HG03442 (cell line): ENCODE measurements around the gene FADS1.
A peak's percentile ranks its signal among the peaks of the same experiment; 100 is the strongest.

Source experiments
- ATAC-seq: cut with Tn5 transposase; IDR thresholded peaks from one replicate; pipeline ENCODE4 v1.9.1; 2021; ENCODE audit warnings: mild to moderate bottlenecking, moderate library complexity; ENCODE audit not compliant: unreplicated experiment

Gene FADS1

DNA sequence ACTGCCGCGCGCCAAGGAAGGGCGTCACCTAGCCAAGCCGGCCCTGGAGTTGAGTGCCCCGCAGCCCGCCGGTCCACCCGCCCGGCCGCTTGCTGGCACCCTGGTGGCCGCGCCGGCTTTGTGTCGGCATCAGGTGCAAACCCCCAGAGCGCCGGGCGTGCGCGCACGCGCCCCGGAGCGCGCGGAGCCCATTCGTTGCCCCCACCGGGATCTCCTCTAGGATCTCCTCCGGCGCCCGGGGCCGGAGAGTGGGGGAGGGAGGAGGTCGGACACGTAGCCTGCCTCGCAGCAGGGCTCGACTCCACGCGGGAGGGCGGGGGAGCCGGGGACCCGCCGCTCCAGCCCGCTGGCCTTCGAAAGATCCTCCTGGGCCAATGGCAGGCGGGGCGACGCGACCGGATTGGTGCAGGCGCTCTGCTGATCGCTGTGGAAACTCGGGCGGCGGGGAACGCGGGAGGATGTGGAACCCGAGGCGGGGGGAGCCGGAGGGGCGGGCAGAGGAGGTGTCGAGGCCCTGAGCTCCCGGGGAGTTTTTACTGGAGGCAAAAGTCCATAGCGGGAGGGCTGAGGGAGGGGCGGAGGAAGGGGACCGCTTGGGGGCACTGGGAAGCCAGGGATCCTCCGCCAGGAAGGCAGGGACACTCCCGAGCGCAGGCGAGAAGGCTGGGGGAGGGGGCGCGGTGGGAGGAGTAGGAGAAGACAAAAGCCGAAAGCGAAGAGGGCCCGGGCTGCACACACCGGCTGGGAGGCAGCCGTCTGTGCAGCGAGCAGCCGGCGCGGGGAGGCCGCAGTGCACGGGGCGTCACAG is 11.0 kb upstream of the FADS1 start, which contains the start of gene FADS2:
FADS2 (plus strand) TSS at position 730 of the 808 bp plus-strand sequence. CDS start 91 bp downstream, outside the sequence.
- peak; percentile 79 for ATAC-seq

DNA sequence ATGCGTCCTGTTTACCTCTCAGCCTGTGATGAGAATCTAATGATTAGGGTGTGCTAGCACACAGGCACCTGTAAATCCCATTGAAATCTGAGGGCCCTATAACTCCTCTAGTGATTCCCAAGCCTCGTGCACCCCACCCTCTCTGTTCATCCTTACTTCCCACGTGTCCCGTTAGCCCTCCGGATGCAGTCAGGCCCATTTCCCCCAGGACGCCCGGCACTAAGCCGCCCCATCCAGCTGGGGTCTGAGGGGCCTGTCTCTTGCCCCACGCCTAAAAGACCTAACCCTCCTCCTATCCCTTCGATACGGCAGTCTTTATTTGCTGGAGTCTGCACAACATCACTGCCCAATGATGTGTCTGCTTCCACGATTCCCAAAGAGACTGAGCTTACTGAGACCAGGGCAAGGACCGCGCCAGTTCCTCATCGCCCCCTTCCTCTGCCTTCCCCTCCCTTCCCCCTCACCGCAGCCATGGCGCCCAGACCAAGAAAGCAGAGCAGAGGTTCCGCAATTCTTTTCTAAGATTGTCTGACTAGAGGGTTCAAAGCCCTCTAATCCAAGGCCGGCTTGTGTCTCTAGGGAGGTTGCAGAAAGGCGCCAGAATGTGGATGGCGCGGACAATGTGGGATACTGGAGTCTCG is 10.2 kb upstream of the FADS1 start:
- no peak for ATAC-seq

DNA sequence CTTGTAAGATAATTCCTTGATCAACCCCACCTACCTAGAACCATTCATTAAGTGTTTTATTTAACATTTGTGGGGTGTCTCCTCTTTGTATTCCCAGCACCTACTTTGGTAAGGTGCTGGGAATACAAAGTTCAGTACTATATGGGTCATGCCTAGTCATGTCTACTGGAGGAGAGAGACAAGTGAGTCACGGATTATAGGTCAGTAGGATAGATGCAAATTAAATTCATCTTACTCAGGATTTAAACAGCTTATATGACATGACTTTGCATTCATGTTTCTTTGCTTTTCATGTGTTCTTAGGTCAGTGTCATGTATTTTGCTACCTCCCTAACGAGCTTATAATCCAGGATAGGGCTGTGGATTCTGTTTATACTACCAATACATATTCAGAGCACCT is 3.4 kb upstream of the FADS1 start:
- no peak for ATAC-seq

DNA sequence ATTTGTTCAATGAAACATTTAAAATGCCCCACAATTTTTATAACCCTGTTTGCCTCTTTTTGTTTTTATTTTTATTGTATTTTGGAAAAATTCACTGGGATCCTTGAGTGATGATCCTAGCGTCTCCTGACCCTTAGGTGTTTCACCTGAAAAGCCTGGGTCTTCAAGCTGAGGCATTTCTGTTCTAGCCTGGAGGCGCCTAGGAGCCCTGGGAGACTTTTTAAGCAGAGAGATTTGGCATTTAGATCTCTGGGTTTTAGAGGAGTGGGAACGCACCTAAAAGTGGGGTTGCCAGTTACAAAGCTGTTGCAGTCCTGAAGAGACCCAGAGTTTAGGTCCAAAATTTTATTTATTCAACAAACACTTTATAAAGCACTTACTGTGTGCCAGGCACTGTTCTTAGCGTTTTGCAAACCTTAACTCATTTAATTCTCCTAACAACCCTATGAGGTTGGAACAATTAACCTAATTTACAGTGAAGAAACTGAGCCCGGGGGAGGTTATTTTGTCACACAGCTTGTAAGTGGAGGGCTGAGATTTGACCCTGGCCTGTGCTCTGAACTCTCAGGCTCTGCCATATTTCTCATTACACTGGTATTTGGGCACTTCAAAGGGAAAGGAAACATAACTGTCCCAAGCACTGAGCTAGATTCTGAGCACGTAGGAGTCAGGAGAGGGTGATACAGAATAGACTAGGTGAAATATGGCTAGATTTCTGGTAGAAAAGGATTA is 834 bp upstream of the FADS1 start:
- no peak for ATAC-seq

DNA sequence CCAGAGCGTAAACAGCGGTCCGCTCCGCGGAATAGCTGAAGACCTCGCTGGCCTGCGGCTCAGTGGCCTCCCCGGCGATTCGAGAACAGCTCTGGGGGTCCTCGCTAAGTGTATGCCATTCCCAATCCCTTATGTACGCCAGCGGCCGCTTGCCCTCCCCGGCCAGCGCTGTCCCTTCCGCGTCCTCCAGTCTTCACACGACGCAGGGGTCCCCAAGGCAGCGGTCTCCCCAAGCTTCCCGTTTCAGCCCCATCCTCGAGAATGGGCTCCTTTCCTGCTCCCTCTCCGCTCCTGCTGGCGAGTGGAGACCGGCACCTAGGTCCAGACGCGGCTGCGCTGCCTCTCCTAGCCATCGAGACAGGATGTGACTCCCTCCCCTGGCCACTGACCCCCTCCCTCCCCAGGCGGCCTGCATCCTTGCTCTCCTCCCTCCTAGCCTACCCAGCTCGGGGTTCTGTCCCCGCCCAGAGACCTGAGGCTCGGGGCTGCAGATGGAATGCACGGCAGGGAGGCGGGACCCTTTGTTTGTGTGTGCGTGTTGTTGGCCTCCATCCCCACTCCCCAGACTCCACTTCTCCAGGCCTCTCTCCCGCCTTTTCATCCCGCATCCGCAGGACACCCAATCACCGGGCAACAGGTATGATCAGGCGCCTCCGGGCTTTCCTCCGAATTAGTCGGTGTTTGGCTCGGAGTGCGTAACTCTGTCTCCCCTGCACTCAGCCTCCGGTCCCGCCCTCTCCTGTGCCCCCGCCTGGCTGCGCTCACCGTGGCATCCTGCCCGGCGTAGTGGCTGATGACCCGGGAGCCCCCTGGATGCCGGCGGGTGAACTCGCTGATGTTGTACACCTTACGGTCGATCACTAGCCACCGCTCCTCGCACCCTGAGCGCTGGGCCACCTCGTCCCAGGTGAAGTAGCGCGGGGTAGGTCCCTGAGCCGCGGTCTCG is 740 bp downstream of the FADS1 start:
- ATAC-seq: peak; percentile 19

DNA sequence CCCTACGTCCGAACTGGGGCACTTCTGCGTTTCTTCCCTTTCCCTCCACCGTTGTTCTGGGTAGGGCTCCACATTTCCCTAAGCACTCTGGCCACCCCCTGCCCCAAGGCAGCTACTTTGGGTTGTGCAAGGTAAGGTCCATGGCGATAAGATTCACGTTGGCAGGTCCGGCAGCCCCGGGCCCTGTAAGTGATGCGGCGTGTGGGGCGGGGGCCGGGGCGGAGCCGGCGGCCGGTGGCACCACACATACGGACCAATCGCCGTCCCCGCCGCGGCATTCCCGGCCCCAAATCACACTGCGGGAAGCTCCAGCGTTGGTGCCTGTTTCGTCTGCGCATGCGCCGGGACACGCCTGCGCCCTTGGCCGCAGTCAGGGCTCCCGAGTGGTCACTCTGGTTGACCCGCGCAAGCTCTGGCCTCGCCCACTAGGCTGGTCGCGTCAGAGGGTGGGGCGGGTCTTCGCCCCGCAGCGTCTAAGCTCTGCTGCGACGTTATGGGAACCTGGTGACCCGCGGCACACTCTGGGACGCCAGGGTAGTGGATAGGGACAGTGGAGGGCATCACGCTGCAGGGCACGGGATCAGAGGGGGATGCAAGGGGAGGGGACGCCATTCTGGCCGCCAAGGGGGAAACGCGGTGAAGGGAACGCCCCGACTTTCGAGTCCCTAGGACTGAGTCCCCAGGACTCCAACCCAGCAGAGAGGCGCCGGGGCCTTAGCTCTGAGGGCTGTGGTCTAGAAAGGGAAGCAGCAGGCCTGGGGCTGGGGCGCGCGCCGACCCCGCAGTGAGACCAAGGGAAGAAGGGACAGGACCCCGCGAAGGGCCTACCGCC is 1.6 kb downstream of the FADS1 start:
- ATAC-seq: peak; percentile 42

DNA sequence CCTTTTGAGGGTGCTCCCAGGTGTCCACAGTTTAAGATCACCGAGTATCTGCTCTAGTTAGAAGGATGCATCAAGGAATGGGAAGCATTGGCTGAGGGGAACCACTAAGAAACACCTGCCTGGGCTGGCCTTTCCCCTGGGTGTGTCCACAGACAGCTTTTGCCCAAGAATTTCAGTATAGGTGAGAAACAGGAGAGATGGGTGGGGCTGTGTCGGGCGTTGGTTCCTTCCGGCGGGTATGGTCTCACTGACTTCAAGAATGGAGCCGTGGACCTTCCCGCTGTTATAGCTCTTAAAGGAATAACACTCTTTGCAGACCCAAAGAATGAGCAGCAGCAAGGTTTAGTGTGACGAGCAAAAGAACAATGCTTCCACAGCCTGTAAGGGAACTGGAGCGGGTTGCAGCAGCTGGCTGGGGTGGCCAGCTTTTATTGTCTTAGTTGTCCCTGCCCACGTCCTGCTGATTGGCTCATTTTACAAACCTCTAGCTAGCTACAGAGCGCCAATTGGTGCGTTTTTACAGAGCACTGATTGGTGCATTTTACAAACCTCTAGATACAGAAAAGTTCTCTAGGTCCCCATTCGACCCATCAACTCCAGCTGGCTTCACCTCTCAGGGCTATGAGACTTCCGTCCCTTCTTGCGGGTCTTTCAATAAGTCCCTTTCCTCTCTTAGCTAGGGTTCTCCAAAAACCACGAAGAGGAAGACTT is 2.4 kb downstream of the FADS1 start:
- no peak for ATAC-seq

DNA sequence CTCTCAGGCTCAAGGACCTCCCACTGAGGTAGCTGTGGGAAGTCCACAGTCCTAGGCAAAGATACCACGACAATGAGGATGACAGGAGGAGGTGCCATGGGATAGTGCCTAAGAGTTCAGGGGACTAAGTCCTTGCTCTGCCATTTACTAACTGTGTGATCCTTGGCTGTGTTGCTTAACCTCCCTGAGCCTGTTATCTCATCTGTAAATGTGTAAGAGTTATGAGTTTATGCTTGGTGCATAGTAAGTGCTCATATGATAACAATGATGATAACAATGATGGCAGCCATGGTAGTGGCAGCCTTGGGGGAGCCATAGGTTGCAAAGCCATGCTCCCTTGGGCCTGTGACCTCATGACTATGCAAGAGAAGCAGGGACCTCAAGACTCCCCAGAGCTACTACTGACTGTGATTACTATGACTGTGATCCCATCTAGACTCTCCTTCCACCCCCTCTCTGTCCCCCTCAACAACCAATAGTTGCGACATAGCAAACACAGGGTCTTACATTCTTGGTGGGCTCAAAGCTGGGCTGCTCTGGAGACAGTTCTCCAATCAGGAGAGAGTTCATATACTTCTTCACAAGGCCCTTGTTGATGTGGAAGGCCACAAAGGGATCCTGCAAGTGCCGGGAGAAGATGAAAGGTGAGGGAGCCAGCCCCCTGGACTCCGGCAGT is 3.9 kb downstream of the FADS1 start:
- no peak for ATAC-seq

DNA sequence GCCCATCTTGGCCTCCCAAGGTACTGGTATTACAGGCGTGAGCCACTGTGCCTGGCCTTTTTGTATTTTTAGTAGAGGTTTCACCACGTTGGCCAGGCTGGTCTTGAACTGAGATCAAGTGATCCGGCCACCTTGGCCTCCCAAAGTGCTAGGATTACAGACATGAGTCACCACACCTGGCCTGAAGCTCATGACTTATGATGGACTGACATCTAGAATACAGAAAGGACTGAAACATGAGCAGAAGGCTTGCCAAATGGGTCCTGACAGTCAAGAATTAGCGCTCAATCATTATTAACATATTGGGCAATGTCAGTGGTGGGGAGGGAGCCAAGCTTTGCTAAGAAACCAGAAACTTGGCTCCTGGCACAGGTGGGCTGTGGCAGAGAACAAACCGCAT is 5.0 kb downstream of the FADS1 start:
- ATAC-seq: no peak

DNA sequence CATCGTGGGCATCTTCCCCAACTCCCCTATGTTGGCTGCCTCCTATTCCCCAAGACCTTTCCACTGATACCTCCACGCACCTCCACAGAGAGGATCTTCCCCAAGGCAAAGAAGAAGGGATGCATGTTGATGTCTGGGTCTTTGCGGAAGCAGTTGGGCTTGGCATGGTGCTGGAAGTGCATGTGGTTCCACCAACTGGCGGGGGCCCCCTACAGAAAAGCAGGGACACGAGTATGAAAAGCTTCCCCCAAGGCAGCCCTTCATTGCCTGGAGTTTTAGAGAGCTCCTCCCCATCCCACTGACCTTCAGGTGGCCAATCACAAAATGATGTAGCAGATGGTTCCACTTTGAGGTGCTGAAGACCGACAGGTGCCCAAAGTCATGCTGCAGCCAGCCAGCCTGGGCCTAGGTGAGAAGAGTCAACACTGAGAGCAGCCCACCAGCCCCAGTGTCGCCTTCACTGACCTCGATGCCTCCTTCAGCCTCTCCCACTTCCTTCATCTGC is 6.1 kb downstream of the FADS1 start:
- ATAC-seq: no peak

DNA sequence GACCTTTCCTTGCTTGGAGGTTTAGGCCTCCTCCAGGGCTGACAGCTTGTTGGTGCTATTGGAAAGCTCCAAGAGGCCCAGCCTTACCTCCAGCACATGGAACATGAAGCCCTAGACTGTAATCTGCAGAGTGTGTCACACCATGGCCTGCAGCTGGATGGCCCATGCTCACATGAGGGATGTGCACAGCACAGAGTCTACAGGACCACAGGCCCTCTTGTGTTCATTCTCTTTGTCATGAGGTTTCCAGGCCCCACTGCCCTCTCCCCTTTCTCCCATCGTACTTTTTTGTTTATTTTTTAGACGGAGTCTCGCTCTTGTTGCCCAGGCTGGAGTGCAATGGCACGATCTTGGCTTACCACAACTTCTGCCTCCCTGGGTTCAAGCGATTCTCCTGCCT is 10.0 kb downstream of the FADS1 start:
- no peak for ATAC-seq

DNA sequence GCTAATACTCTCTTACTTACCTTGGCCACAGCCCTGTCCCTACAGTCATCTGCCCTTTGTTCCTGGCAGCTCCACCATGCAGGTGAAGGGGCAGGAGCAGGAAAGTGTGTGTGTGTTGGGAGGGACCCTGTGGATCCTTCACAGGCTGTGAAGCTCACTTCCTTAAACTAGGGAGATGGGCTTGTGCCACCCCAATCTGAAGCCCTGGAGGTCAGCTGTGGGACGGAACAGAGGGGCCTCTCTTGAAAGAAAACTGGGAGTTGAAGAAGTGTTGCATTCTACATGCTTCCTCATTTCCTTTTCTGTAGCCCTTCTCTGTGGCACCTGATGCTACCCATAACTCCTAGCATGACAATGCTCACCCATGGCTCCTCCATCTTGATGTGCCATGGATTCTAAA is 11.7 kb downstream of the FADS1 start:
- ATAC-seq: no peak

DNA sequence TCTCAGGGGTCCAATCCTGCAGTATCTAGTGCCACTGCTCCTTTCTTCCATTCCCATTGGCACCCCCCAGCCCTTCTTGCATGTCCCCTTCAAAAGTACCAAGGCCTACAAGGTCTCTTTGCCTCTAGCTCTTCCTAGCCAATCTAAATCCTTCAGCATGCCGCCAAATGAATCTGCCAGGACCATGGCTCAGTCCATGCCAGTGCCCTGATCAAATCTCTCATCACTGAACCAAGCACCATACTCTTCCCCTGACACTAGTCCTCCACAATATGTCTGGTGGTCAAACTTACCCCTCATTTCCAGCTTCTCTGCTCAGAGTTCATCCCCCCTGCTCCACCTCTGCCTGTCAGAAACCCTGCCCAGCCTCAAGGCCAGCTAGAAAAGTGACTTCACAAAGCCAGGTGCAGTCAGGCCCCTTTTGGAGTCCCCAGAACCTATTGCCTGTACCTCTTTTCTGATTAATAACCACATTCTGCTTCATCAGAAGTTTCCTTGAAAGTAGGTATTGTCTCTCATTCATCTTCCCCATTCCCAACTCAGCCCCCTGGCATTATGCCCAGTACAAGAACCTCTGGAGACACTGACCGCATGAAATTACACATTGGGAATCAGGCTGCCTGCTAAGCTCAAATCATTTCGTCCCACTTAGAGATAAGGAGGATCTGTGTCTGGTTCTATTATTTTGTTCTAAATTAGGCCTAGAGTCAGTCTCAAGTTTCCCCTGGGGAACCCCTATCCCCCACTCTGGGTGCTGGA is 12.7 kb downstream of the FADS1 start:
- no peak for ATAC-seq

DNA sequence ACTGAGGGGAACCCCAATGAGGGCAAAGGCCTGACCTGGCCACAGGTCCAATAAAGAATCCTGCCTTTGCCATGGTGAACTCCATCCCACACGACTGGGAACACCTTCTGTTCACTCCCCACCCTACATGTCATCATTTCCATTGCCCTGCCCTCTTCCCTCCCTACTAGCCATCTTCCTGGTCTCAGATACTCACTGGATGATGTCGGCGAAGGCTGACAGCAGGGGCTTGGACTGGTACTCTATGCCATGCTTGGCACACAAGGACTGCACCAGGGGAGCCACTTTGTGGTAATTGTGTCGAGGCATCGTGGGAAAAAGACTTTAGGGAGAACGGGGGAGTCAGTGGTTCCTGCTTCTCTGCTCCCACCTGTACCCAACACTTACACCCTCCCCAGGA is 14.2 kb downstream of the FADS1 start:
- no peak for ATAC-seq

DNA sequence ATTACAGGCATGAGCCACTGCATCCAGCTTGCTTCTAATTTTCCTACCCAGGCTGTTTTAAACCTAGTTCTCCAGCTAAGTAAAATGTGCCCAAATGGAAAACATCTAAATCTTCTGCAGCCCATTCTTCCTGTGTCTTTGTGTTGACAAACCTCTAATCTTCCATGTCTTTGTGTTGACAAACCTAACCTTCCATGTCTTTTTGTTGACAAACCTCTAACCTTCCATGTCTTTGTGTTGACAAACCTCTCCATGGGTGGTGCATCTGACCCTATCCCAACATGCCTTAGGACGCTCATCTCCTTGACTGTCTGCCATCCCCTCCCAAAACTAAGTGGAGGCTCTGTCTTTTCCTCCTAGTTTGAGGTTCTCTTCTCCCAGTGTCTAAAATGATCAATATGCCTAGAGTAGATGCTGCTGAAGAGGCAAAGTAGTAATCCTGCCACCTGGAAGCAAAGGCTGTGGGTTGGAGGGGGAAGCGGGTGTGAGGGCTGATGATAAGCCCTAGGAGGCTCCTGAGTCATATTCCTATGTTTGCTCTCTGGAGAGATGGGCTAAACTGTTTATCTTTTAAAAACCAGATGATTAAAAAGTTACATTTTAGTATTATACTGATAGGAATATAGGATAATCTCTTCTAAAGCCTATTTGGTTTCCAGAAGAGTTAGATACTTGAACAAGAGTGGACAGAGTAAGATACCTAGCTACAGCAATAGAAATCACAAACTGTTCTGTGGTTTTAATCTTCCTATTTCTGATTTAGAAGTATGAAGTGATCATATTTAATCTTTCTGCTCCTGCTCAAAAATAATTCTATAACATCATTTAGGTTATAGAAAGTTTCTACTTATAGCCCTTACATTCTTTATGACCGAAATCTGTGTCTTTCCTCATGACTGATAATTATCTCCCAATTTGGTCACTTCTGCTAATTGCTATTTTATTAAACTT is 16.2 kb downstream of the FADS1 start:
- ATAC-seq: no peak

DNA sequence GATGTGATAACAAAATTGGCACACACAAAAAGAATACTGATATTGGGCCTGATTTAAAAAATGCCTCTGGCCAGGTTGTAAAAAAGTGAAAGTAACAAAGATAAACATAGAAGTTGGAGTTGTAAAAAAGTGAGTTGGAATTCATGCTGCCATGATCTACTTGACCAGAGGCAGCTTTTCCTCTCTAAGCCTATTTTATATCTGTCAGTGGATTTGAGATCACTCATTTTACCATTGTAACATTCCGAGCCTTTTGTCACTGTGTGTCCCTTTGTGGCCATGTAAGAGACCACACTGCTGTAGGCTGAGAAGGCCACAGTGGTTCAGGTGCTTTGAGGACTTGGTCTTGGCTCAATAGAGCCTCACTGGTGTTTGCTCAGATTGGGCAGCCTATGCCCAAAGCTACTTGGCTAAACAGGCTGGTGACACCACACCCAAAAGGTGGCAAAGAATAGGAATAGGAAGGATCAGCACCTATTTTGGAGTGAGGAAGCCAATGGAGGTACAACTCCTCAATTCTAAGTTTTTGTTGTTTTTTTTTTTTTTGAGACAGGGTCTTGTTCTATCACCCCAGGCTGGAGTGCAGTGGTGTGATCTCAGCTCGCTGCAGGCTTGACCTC is 17.0 kb downstream of the FADS1 start:
- no peak for ATAC-seq
